Endothelial cell of umbilical vein (primary cell): Measurements from ENCODE around the gene VAV3.

Experiments
- EZH2 ChIP-seq: IDR thresholded peaks from 2 replicates; pipeline ENCODE4 v1.6.1; 2012; ENCODE audit warnings: borderline replicate concordance, low read depth, mild to moderate bottlenecking, moderate library complexity, low read length, inconsistent platforms; ENCODE audit not compliant: severe bottlenecking
- FOS ChIP-seq: IDR thresholded peaks from 2 replicates; pipeline ENCODE4 v1.6.1; 2011; ENCODE audit warnings: mild to moderate bottlenecking, low read length, moderate library complexity, borderline replicate concordance; ENCODE audit not compliant: insufficient read depth
- JUN ChIP-seq: IDR thresholded peaks from 2 replicates; pipeline ENCODE4 v1.6.1; 2011; ENCODE audit warnings: borderline replicate concordance, low read depth; ENCODE audit not compliant: insufficient read length, insufficient read depth
- MYC ChIP-seq: IDR thresholded peaks from one replicate; pipeline ENCODE4 v1.6.1; 2011; ENCODE audit warnings: mild to moderate bottlenecking, low read depth, low read length
- POLR2A ChIP-seq: IDR thresholded peaks from 2 replicates; pipeline ENCODE4 v1.6.1; 2012; ENCODE audit warnings: low read depth, mild to moderate bottlenecking, control low read depth, low read length
- POLR2AphosphoS5 ChIP-seq: IDR thresholded peaks from 2 replicates; pipeline ENCODE4 v1.6.1; 2012; ENCODE audit warnings: low read depth, mild to moderate bottlenecking, control low read depth, low read length, moderate library complexity; ENCODE audit not compliant: insufficient read depth
- TF ChIP-seq, protein P1 (sequence below), 2 donors: IDR thresholded peaks; 1 replicate in 1 of 2; 2 replicates in 1 of 2; pipeline ENCODE4 v1.5.1; 2011; ENCODE audit warnings: low read length in 2 of 2, mild to moderate bottlenecking in 2 of 2, moderate library complexity in 2 of 2, control low read depth in 1 of 2, inconsistent platforms in 1 of 2, low read depth in 1 of 2; ENCODE audit not compliant: insufficient read depth in 1 of 2; ENCODE audit errors: extremely low read depth in 1 of 2
- TF ChIP-seq, protein P2 (sequence below): IDR thresholded peaks from 2 replicates; pipeline ENCODE4 v1.6.1; 2011; ENCODE audit not compliant: insufficient read depth, insufficient read length

DNA sequence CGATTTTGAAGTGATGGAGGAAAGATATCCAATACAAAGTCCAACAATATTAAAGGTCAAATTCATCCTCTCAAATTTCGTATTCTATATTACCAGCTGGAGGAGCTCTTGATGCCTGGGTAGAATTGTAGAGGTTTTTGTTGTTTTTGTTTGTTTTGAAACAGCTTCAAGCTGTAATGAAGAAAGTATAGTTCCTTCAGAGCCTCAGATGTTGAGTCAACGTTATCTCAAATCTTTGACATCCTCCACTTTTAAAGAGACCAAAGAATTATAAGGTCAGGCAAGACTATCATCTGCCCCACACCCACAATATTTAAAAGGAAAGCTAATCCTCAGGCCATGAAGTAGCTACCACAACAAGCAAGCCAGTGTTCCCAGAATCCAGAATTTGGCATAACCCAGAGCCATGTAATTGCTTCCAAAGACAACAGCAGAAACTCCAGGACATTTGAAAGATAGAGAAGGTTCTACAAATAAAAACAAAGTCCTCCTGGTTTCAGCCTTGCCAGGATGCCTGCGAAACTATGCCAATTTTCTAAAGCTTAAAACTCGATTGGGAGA is 24.9 kb downstream of the VAV3 start:
- TF ChIP-seq, protein P1, sequence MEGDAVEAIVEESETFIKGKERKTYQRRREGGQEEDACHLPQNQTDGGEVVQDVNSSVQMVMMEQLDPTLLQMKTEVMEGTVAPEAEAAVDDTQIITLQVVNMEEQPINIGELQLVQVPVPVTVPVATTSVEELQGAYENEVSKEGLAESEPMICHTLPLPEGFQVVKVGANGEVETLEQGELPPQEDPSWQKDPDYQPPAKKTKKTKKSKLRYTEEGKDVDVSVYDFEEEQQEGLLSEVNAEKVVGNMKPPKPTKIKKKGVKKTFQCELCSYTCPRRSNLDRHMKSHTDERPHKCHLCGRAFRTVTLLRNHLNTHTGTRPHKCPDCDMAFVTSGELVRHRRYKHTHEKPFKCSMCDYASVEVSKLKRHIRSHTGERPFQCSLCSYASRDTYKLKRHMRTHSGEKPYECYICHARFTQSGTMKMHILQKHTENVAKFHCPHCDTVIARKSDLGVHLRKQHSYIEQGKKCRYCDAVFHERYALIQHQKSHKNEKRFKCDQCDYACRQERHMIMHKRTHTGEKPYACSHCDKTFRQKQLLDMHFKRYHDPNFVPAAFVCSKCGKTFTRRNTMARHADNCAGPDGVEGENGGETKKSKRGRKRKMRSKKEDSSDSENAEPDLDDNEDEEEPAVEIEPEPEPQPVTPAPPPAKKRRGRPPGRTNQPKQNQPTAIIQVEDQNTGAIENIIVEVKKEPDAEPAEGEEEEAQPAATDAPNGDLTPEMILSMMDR (IDR thresholded peaks at IDR 0.05; ENCODE audit: extremely low read depth in 1 of 2, insufficient read depth in 1 of 2, low read depth in 1 of 2, low read length in 2 of 2), result no peak
- TF ChIP-seq POLR2A (no peak), FOS (no peak), POLR2AphosphoS5 (no peak), EZH2 (no peak), JUN (no peak), MYC (no peak)
- TF ChIP-seq, protein P2, sequence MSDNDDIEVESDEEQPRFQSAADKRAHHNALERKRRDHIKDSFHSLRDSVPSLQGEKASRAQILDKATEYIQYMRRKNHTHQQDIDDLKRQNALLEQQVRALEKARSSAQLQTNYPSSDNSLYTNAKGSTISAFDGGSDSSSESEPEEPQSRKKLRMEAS, result no peak
